ENCODE measurements around the gene IQCH. TPM values are rescaled to one million over a fixed set of nuclear protein-coding genes. Genes with fewer than 3 reads are reported as not detected.

IQCH gene
- total and polyA plus RNA-seq, 9 of the 15 experiments (the other 6 are each of a cell fraction or from before 2014, with no cell fraction given) = 1.8 to 3.9 (median 2.7) TPM

DNA sequence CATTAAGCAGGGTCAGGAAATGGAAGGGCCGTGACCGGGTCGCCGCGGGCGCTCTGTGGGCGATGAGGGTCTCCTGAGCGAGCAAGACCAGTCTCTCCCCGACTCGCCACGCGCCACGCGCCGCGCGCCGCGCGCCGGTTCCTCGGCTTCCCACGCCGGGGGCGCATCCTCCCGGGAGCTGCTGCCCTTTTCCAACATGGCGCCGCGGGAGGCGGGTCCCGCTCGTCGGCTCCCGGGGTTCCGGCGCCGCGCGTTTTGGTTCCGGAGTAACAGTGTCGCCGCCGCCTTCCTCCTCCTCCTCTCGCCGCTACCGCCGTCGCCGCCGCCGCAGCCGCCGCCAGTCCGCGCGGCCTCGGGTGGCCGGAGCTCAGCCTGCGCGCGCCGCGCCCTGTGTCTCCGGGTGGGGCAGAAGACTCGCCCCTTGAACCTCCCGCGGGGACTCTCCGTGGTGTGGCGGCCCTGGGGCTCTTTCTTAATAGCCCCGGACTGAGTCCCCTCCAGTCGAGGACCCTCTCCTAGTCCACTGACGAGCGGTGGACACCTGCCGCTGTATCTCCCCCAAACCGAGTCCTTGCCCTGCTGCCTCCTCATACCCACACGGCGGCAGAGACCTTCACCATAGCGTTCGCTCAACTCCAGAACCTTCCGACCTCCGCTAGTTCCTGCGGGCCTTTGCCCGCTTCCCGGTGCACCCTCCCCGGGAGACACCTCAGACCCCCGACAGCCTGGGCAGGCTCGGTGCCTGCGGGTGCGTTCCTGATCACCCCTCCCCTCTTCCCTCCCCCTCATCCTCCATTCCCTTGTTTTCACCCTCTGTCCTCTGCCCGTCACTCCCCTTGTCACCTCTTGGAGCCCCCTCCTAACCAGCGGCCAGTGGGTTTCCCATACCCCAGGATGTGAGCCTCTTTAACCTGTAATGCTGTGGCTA lies 288.1 kb downstream of the IQCH start, which contains the start of gene MAP2K5 (continued):
- TF ChIP-seq XRCC5 (IDR thresholded peaks at IDR 0.05; ENCODE audit: low read depth, low read length) (no peak), IRF2 (CRISPR knock-in tag; IDR thresholded peaks at IDR 0.05) (no peak), RBFOX2 (IDR thresholded peaks at IDR 0.05; ENCODE audit: low read depth, low read length) (peak; percentile 94), KLF13 (tag; IDR thresholded peaks at IDR 0.05; ENCODE audit: borderline replicate concordance, low read depth) (peak; percentile 72; the same call in 1 of the 2 replicates), BMI1 (IDR thresholded peaks at IDR 0.05; ENCODE audit: low read length) (no peak), HMG20A (CRISPR knock-in tag; conservative IDR thresholded peaks at IDR 0.05) (no peak), NONO (IDR thresholded peaks at IDR 0.05; ENCODE audit: low read depth in 2 of 2, low read length in 1 of 2) (peak; percentile 57 to 75; a peak in 2 of 4 replicates), MAFG (tag; conservative IDR thresholded peaks at IDR 0.05) (no peak), TRIM28 (IDR thresholded peaks at IDR 0.05) (no peak), MIER1 (IDR thresholded peaks at IDR 0.05; ENCODE audit: low read depth) (no peak), DPF2 (IDR thresholded peaks at IDR 0.05) (peak; percentile 37; the same call in 1 of the 2 replicates), CCNT2 (IDR thresholded peaks at IDR 0.05; ENCODE audit: borderline replicate concordance, extremely low read depth, insufficient read length, low read depth, low read length) (peak; percentile 54), HDAC2 (IDR thresholded peaks at IDR 0.05) (0 out of 2 replicates have a peak, but pooled peaks have one; percentile 16), MYBL2 (IDR thresholded peaks at IDR 0.05; ENCODE audit: low read depth) (no peak), MYBL2 (CRISPR knock-in tag; IDR thresholded peaks at IDR 0.05; ENCODE audit: borderline replicate concordance) (no peak), TFAM (CRISPR knock-in tag; conservative IDR thresholded peaks at IDR 0.05) (no peak), NR1H2 (CRISPR knock-in tag; IDR thresholded peaks at IDR 0.05) (no peak), SUPT5H (IDR thresholded peaks at IDR 0.05) (peak; percentile 75), OTX1 (CRISPR knock-in tag; IDR thresholded peaks at IDR 0.05) (0 out of 2 replicates have a peak, but pooled peaks have one; percentile 28), THRAP3 (IDR thresholded peaks at IDR 0.05; ENCODE audit: borderline replicate concordance) (no peak)
- TF ChIP-seq, protein P1, sequence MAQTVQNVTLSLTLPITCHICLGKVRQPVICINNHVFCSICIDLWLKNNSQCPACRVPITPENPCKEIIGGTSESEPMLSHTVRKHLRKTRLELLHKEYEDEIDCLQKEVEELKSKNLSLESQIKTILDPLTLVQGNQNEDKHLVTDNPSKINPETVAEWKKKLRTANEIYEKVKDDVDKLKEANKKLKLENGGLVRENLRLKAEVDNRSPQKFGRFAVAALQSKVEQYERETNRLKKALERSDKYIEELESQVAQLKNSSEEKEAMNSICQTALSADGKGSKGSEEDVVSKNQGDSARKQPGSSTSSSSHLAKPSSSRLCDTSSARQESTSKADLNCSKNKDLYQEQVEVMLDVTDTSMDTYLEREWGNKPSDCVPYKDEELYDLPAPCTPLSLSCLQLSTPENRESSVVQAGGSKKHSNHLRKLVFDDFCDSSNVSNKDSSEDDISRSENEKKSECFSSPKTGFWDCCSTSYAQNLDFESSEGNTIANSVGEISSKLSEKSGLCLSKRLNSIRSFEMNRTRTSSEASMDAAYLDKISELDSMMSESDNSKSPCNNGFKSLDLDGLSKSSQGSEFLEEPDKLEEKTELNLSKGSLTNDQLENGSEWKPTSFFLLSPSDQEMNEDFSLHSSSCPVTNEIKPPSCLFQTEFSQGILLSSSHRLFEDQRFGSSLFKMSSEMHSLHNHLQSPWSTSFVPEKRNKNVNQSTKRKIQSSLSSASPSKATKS (CRISPR knock-in tag; IDR thresholded peaks at IDR 0.05) = no peak
- TF ChIP-seq, protein P2, sequence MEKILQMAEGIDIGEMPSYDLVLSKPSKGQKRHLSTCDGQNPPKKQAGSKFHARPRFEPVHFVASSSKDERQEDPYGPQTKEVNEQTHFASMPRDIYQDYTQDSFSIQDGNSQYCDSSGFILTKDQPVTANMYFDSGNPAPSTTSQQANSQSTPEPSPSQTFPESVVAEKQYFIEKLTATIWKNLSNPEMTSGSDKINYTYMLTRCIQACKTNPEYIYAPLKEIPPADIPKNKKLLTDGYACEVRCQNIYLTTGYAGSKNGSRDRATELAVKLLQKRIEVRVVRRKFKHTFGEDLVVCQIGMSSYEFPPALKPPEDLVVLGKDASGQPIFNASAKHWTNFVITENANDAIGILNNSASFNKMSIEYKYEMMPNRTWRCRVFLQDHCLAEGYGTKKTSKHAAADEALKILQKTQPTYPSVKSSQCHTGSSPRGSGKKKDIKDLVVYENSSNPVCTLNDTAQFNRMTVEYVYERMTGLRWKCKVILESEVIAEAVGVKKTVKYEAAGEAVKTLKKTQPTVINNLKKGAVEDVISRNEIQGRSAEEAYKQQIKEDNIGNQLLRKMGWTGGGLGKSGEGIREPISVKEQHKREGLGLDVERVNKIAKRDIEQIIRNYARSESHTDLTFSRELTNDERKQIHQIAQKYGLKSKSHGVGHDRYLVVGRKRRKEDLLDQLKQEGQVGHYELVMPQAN (IDR thresholded peaks at IDR 0.05; ENCODE audit: borderline replicate concordance) = peak; percentile 33; the same call in 1 of the 2 replicates
- TF ChIP-seq, protein P3, sequence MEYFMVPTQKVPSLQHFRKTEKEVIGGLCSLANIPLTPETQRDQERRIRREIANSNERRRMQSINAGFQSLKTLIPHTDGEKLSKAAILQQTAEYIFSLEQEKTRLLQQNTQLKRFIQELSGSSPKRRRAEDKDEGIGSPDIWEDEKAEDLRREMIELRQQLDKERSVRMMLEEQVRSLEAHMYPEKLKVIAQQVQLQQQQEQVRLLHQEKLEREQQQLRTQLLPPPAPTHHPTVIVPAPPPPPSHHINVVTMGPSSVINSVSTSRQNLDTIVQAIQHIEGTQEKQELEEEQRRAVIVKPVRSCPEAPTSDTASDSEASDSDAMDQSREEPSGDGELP (CRISPR knock-in tag; IDR thresholded peaks at IDR 0.05; ENCODE audit: borderline replicate concordance) = peak; percentile 48; the same call in 1 of the 2 replicates
- TF ChIP-seq, protein P4, sequence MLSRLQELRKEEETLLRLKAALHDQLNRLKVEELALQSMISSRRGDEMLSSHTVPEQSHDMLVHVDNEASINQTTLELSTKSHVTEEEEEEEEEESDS (CRISPR knock-in tag; IDR thresholded peaks at IDR 0.05) = no peak

Data from K562 (cell line).